Measurements from ENCODE around the gene MT1F.
"Not testable (repeated sequence)": the region's sequence is repeated elsewhere in the genome, so short reads cannot be mapped to it uniquely, and the experiment has no call there.

Gene MT1F

GRCh38 chr16:56640076-56640475 is 17.7 kb upstream of the MT1F start:
- DNase-seq = no peak
- in situ Hi-C loops (cut with MboI; ENCODE audit: low pct_unique_long_range_greater_than_20kb, low sequenced_read_pairs) = no loop called here

GRCh38 chr16:56641166-56641565 is 16.6 kb upstream of the MT1F start:
- DNase-seq = no peak
- in situ Hi-C loops (cut with MboI; ENCODE audit: low pct_unique_long_range_greater_than_20kb, low sequenced_read_pairs) = no loop called here

- in situ Hi-C loops (cut with MboI; ENCODE audit: low pct_unique_long_range_greater_than_20kb, low sequenced_read_pairs) = no loop called here
- DNase-seq = no peak
Observed at GRCh38 chr16:56643080-56643778, 14.5 kb upstream of the MT1F start.

GRCh38 chr16:56643833-56644232 is 13.9 kb upstream of the MT1F start:
- in situ Hi-C loops (cut with MboI; ENCODE audit: low pct_unique_long_range_greater_than_20kb, low sequenced_read_pairs) = no loop called here
- DNase-seq = no peak

- DNase-seq = no peak
- in situ Hi-C loops (cut with MboI; ENCODE audit: low pct_unique_long_range_greater_than_20kb, low sequenced_read_pairs) = no loop called here
Observed at GRCh38 chr16:56645311-56645710, 12.4 kb upstream of the MT1F start.

GRCh38 chr16:56645838-56646237 is 11.9 kb upstream of the MT1F start:
- in situ Hi-C loops (cut with MboI; ENCODE audit: low pct_unique_long_range_greater_than_20kb, low sequenced_read_pairs) = no loop called here
- no peak for DNase-seq

GRCh38 chr16:56647641-56648431 is 9.9 kb upstream of the MT1F start:
- DNase-seq = no peak
- in situ Hi-C loops (cut with MboI; ENCODE audit: low pct_unique_long_range_greater_than_20kb, low sequenced_read_pairs) = no loop called here

- in situ Hi-C loops (cut with MboI; ENCODE audit: low pct_unique_long_range_greater_than_20kb, low sequenced_read_pairs) = no loop called here
- DNase-seq = no peak
Observed at GRCh38 chr16:56649271-56649670, 8.5 kb upstream of the MT1F start.

- DNase-seq = no peak
- in situ Hi-C loops (cut with MboI; ENCODE audit: low pct_unique_long_range_greater_than_20kb, low sequenced_read_pairs) = no loop called here
Observed at GRCh38 chr16:56649820-56650219, 7.9 kb upstream of the MT1F start.

- no peak for DNase-seq
- in situ Hi-C loops (cut with MboI; ENCODE audit: low pct_unique_long_range_greater_than_20kb, low sequenced_read_pairs) = no loop called here
Observed at GRCh38 chr16:56651586-56651985, 6.2 kb upstream of the MT1F start, which contains the start of gene MT1B. Gene MT1B, plus strand, starts transcription at chr16:56651886. Its CDS starts 68 bp downstream, at chr16:56651954.

- no peak for DNase-seq
- in situ Hi-C loops (cut with MboI; ENCODE audit: low pct_unique_long_range_greater_than_20kb, low sequenced_read_pairs) = no loop called here
Observed at GRCh38 chr16:56652600-56652999, 5.2 kb upstream of the MT1F start.

- no peak for DNase-seq
- in situ Hi-C loops (cut with MboI; ENCODE audit: low pct_unique_long_range_greater_than_20kb, low sequenced_read_pairs) = no loop called here
Observed at GRCh38 chr16:56653218-56653617, 4.5 kb upstream of the MT1F start.

- in situ Hi-C loops (cut with MboI; ENCODE audit: low pct_unique_long_range_greater_than_20kb, low sequenced_read_pairs) = no loop called here
- DNase-seq = no peak
Observed at GRCh38 chr16:56658327-56658875, 642 bp downstream of the MT1F start.

- DNase-seq = no peak
- in situ Hi-C loops (cut with MboI; ENCODE audit: low pct_unique_long_range_greater_than_20kb, low sequenced_read_pairs) = no loop called here
Observed at GRCh38 chr16:56662357-56663354, 4.9 kb downstream of the MT1F start.

- in situ Hi-C loops (cut with MboI; ENCODE audit: low pct_unique_long_range_greater_than_20kb, low sequenced_read_pairs) = no loop called here
- no peak for DNase-seq
Observed at GRCh38 chr16:56664506-56664905, 6.7 kb downstream of the MT1F start.

- DNase-seq; in situ Hi-C loops (cut with MboI; ENCODE audit: low pct_unique_long_range_greater_than_20kb, low sequenced_read_pairs): not testable (repeated sequence)
Observed at GRCh38 chr16:56665286-56666261, 7.8 kb downstream of the MT1F start.

GRCh38 chr16:56667581-56668571 is 10.1 kb downstream of the MT1F start, which contains the start of gene MT1G:
Gene MT1G, minus strand, starts transcription at chr16:56668065. Its CDS starts 72 bp downstream, at chr16:56667993.
- no peak for DNase-seq
- in situ Hi-C loops (cut with MboI; ENCODE audit: low pct_unique_long_range_greater_than_20kb, low sequenced_read_pairs) = no loop called here
